Fibroblast of lung (primary cell): ENCODE measurements around the gene TMEM154. TPM values are rescaled to one million over a fixed set of nuclear protein-coding genes. Genes with fewer than 3 reads are reported as not detected.

ENCODE experiments used
- DNase-seq, 2 donors: peaks; one replicate each; pipeline versions ENCODE4 v3.0.0 to v3.0.0-alpha.2; 2010; ENCODE audit warnings: low read depth in 2 of 2
- H2AFZ ChIP-seq: 2 replicates; pipeline ENCODE4 v1.5.1; 2012; ENCODE audit warnings: low read length, control low read depth, inconsistent platforms
- H3K27ac ChIP-seq: 2 replicates; pipeline ENCODE4 v1.5.1; 2011; ENCODE audit warnings: low read length, control low read depth; ENCODE audit not compliant: insufficient read depth
- H3K27me3 ChIP-seq: 2 replicates; pipeline ENCODE4 v1.5.1; 2011; ENCODE audit warnings: mild to moderate bottlenecking, low read length; ENCODE audit not compliant: control insufficient read depth, insufficient read depth
- H3K36me3 ChIP-seq: 2 replicates; pipeline ENCODE4 v1.5.1; 2011; ENCODE audit warnings: low read length; ENCODE audit not compliant: control insufficient read depth, insufficient read depth
- H3K4me1 ChIP-seq: 2 replicates; pipeline ENCODE4 v1.5.1; 2011; ENCODE audit warnings: low read length; ENCODE audit not compliant: control insufficient read depth, insufficient read depth; ENCODE audit errors: extremely low read depth
- H3K4me2 ChIP-seq: 2 replicates; pipeline ENCODE4 v1.5.1; 2011; ENCODE audit warnings: low read length, control low read depth; ENCODE audit not compliant: insufficient read depth; ENCODE audit errors: extremely low read depth
- H3K4me3 ChIP-seq, 4 experiments: fragments of 200-600 bp in 1 of 4; sonication (generic) in 1 of 4; replicated peaks in 1 of 4; 2 replicates each; pipeline ENCODE4 v1.5.1; 2011 to 2016; ENCODE audit warnings: low read length in 4 of 4, low read depth in 3 of 4, mild to moderate bottlenecking in 3 of 4, control low read depth in 2 of 4, inconsistent platforms in 1 of 4, mixed read lengths in 1 of 4; ENCODE audit not compliant: insufficient read depth in 1 of 4; ENCODE audit errors: control extremely low read depth in 1 of 4
- H3K79me2 ChIP-seq: 2 replicates; pipeline ENCODE4 v1.5.1; 2012; ENCODE audit warnings: mild to moderate bottlenecking, low read length, inconsistent platforms; ENCODE audit not compliant: control insufficient read depth, insufficient read depth
- H3K9ac ChIP-seq: 2 replicates; pipeline ENCODE4 v1.5.1; 2011; ENCODE audit warnings: mild to moderate bottlenecking, low read length, control low read depth; ENCODE audit not compliant: insufficient read depth
- H3K9me3 ChIP-seq: 2 replicates; pipeline ENCODE4 v1.5.1; 2012; ENCODE audit warnings: low read depth, low read length; ENCODE audit not compliant: control insufficient read depth, insufficient read depth
- H4K20me1 ChIP-seq: 2 replicates; pipeline ENCODE4 v1.5.1; 2011; ENCODE audit warnings: low read length; ENCODE audit not compliant: control insufficient read depth, insufficient read depth; ENCODE audit errors: extremely low read depth
- EZH2 ChIP-seq: IDR thresholded peaks from 2 replicates; pipeline ENCODE4 v1.5.1; 2012; ENCODE audit warnings: low read length, control low read depth, mild to moderate bottlenecking; ENCODE audit errors: missing control alignments
- polyA plus RNA-seq, 2 donors: library from polyadenylated mRNA; depleted of rRNA in 1 of 2; stranded (reverse) in 1 of 2; unstranded in 1 of 2; fragments of >200 nt; gene quantifications; 2 replicates each; pipeline ENCODE4 v1.2.1, GENCODE V29; 2011 to 2012; ENCODE audit warnings: missing spikeins in 1 of 2
- total RNA-seq: library from RNA; depleted of rRNA; stranded (reverse); fragments of >200 nt; gene quantifications from 2 replicates; pipeline ENCODE4 v1.2.1, GENCODE V29; 2014
- TF ChIP-seq, protein P1 (sequence below), 2 donors: IDR thresholded peaks in 1 of 2; conservative IDR thresholded peaks in 1 of 2; 1 replicate in 1 of 2; 2 replicates in 1 of 2; pipeline ENCODE4 v1.5.1; 2011 to 2012; ENCODE audit warnings: low read length in 2 of 2, control low read depth in 1 of 2, inconsistent platforms in 1 of 2, low read depth in 1 of 2, mild to moderate bottlenecking in 1 of 2

Gene TMEM154
- total and polyA plus RNA-seq, 2 donors (not counting 1 experiment from before 2014, with no cell fraction given) = 0.50 to 3.7 TPM

- no peaks in the 10 kb centered on the region for H3K4me1 ChIP-seq
- H3K27ac ChIP-seq = no peak overlapping the region
- no peak overlapping the region for H3K4me2 ChIP-seq
- H3K79me2 ChIP-seq = no peaks in the 10 kb centered on the region
- H3K9me3 ChIP-seq = no peaks in the 10 kb centered on the region
- H3K36me3 ChIP-seq = no peaks in the 10 kb centered on the region
- DNase-seq = no peak
- no peak overlapping the region for H2AFZ ChIP-seq
- no peak for TF ChIP-seq EZH2
- TF ChIP-seq, protein P1, sequence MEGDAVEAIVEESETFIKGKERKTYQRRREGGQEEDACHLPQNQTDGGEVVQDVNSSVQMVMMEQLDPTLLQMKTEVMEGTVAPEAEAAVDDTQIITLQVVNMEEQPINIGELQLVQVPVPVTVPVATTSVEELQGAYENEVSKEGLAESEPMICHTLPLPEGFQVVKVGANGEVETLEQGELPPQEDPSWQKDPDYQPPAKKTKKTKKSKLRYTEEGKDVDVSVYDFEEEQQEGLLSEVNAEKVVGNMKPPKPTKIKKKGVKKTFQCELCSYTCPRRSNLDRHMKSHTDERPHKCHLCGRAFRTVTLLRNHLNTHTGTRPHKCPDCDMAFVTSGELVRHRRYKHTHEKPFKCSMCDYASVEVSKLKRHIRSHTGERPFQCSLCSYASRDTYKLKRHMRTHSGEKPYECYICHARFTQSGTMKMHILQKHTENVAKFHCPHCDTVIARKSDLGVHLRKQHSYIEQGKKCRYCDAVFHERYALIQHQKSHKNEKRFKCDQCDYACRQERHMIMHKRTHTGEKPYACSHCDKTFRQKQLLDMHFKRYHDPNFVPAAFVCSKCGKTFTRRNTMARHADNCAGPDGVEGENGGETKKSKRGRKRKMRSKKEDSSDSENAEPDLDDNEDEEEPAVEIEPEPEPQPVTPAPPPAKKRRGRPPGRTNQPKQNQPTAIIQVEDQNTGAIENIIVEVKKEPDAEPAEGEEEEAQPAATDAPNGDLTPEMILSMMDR (conservative IDR thresholded peaks at IDR 0.05 in 1 of 2, IDR thresholded peaks at IDR 0.05 in 1 of 2; ENCODE audit: low read depth in 1 of 2, low read length in 2 of 2) = no peak
- H3K4me3 ChIP-seq = no peak overlapping the region
- no peaks in the 10 kb centered on the region for H3K27me3 ChIP-seq
- H3K9ac ChIP-seq = no peak overlapping the region
- H4K20me1 ChIP-seq = no peaks in the 10 kb centered on the region
Measured at GRCh38 chr4:152626790-152627189, 53.0 kb downstream of the TMEM154 start.

- no peak overlapping the region for H3K4me2 ChIP-seq
- H3K27me3 ChIP-seq = peaks cover 2% of the 10 kb centered on the region
- no peaks in the 10 kb centered on the region for H3K4me1 ChIP-seq
- H3K9ac ChIP-seq = no peak overlapping the region
- no peaks in the 10 kb centered on the region for H3K9me3 ChIP-seq
- no peak for DNase-seq
- no peaks in the 10 kb centered on the region for H3K79me2 ChIP-seq
- no peaks in the 10 kb centered on the region for H3K36me3 ChIP-seq
- H3K4me3 ChIP-seq = no peak overlapping the region
- no peaks in the 10 kb centered on the region for H4K20me1 ChIP-seq
- H2AFZ ChIP-seq = no peak overlapping the region
- H3K27ac ChIP-seq = no peak overlapping the region
- TF ChIP-seq, protein P1 (conservative IDR thresholded peaks at IDR 0.05 in 1 of 2, IDR thresholded peaks at IDR 0.05 in 1 of 2; ENCODE audit: low read depth in 1 of 2, low read length in 2 of 2) = no peak
- TF ChIP-seq EZH2 = no peak
Measured at GRCh38 chr4:152620915-152621314, 58.9 kb downstream of the TMEM154 start.

GRCh38 chr4:152620218-152620617 lies 59.6 kb downstream of the TMEM154 start:
- H3K79me2 ChIP-seq = no peaks in the 10 kb centered on the region
- no peaks in the 10 kb centered on the region for H3K9me3 ChIP-seq
- peaks cover 5% of the 10 kb centered on the region for H3K27me3 ChIP-seq
- H2AFZ ChIP-seq = no peak overlapping the region
- no peaks in the 10 kb centered on the region for H4K20me1 ChIP-seq
- no peak overlapping the region for H3K9ac ChIP-seq
- no peaks in the 10 kb centered on the region for H3K4me1 ChIP-seq
- no peaks in the 10 kb centered on the region for H3K36me3 ChIP-seq
- no peak overlapping the region for H3K27ac ChIP-seq
- no peak overlapping the region for H3K4me3 ChIP-seq
- no peak overlapping the region for H3K4me2 ChIP-seq
- TF ChIP-seq, protein P1 (conservative IDR thresholded peaks at IDR 0.05 in 1 of 2, IDR thresholded peaks at IDR 0.05 in 1 of 2; ENCODE audit: low read depth in 1 of 2, low read length in 2 of 2) = no peak
- TF ChIP-seq EZH2 = no peak
- DNase-seq = no peak
